Activated CD8-positive, alpha-beta memory T cell treated with anti-CD3 and anti-CD28 coated beads for 48 hours (primary cell): Measurements from ENCODE around the gene GPR155.
"Not testable (repeated sequence)": the region's sequence is repeated elsewhere in the genome, so short reads cannot be mapped to it uniquely, and the experiment has no call there.

ENCODE experiments used
- DNase-seq, 3 experiments: peaks; one replicate each; pipeline ENCODE4 v3.0.0-alpha.2; 2020; ENCODE audit warnings: low read depth in 2 of 3, low spot score in 2 of 3

The GPR155 gene

DNA sequence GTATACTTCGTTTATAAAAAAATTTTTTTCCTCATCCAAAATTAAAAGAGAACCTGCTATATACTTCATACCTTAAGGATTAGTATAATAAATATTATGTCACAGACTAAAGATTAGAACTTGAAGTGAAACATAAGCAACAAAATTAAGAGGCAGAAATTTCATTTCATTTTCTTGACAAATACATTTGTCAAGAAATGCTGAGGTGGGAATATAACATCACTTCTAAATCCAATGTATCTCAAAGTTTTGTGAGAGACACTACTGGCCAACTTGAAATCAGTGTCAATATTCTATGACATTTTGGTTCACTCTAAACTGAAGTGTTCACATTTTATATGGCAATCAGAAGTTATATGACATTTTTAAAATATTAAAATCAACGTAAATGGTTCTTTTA lies 47.5 kb downstream of the GPR155 start:
- no peak for DNase-seq

DNA sequence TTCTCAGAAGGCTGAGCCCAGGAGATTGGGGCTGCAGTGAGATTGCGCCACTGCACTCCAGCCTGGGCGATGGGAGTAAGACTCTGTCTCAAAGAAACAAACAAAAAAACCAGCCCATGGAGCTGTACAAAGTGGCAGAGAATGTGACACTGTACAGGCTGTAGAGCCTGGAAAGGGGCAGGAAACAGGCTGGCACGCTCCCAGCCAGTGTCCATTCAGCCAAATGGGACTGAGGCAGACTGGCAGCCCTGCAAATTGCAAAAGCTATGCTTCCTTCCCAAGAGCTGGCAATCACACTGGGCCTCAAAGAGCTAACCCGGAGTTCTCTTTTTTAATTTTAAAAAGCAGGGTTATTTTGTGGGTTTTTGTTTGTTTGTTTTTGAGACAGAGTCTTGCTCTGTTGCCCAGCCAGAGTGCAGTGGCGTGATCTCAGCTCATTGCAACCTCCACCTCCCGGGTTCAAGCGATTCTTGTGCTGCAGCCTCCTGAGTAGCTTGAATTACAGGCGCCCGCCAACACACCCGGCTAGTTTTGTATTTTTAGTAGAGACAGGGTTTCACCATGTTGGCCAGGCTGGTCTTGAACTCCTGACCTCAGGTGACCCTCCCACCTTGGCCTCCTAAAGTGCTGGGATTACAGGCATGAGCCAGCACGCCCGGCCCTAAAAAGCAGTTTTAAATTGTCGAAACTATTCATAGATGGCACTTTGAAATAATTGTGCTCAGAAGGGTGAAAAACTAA lies 48.5 kb downstream of the GPR155 start:
- DNase-seq: no peak

DNA sequence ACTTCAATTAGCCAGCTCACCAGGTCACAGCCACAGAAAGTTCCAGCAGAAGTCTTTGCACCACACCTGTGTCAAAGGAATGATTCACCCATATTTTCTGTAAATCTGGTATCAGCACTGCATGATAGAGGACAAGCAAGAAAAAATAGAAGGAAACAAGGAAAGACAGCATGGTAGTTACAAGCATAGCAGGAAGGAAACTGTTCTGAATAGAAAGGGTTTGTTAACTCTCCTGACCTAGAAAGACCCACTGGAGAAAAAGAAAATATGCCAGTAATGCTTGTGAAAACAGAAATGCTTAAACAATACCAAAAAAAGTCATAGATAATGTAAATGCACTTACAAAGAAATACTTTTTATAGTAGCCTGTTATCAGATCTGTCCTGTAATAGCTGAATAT lies 50.5 kb downstream of the GPR155 start:
- no peak for DNase-seq

DNA sequence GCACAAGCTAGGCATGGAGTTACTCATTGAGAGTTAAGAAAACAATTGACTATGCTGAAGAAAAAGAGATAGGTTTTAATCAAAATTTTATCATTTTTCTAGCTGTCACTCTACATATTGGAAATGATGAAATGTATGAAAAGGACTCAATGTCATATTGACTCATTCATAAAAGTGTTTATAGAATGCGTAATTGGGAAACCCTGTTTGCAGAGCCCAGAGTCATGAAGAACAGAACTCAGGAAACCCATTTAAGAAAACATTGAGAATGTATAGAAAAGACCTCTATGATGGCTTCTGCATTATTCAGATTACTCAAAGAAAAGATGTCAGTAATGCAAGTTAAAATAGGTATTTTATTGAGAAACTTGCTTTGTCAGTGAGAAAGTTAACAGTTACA lies 54.9 kb downstream of the GPR155 start:
- DNase-seq: no peak

DNA sequence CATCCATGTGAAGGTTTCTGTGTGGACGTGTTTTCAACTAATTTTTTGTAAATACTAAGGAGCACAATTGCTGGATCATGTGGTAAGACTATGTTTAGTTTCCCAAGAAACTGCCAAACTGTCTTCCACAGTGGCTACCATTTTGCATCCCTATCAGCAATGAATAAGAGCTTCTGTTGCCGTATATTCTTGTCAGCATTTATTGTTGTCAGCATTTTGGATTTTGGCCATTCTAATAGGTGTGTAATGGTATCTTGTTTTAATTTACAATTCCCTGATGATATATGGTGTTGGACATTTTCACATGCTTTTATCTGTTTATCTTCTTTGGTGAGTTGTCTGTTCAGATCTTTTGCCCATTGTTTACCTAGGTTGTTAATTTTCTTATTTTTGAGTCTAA lies 56.8 kb downstream of the GPR155 start:
- DNase-seq: no peak

DNA sequence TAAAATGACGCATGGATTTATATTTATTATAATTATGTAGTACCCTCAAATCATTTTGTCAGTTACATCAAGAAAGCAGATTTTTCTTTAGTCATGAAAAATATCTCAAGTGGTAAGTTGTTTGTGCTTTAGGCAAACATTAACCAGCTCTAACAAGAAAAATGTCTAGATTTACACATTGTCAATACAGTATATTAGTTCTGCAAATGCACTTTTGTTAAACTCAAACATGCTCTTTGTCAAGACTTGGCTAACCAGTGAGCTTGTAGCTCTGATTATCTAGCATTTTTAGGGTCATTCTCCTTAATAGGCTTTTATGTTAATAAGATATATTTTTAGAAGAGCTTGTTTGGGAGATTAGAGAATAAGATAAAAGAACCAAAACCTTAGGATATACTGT lies 58.6 kb downstream of the GPR155 start:
- no peak for DNase-seq

DNA sequence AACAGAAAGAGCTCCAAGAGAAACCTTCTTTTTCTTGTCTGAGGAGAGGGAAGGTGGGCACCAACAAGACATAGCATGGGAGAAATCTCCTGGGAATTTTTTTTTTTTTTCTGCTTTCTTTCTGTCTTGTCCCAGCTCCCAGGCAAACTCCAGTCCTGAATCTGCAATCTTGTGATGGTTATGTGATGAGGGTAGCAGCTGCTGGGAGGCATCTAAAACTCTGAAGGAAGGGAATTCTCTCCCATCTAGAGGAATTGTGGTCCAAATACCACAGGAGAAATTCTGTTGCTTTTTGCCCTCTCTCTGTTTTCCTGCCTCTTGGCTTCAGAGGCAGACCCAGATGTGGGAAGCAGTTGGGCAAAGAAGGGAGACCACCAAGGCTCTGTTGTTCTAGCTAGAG lies 74.6 kb downstream of the GPR155 start:
- DNase-seq: no peak

DNA sequence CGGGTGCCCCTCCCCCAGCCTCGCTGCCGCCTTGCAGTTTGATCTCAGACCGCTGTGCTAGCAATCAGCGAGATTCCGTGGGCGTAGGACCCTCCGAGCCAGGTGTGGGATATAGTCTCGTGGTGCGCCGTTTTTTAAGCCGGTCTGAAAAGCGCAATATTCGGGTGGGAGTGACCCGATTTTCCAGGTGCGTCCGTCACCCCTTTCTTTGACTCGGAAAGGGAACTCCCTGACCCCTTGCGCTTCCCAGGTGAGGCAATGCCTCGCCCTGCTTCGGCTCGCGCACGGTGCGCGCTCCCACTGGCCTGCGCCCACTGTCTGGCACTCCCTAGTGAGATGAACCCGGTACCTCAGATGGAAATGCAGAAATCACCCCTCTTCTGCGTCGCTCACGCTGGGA lies 76.8 kb downstream of the GPR155 start:
- DNase-seq: not testable (repeated sequence)

DNA sequence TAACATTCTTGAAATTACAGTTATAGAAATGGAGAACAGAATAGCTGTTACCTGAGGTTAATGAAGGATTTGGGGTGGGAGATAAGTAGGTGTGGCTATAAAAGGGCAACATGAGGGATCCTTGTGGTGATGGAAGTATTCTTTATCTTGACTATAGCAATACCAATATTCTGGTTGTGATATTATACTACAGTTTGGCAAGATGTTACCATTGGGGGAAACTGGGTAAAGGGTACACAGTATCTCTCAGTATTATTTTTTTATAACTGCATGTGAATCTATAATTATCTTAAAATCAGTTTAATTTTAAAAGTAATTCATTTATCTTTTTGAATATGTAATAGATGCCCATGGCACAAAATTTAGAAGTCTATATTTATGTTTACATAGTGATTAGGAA lies 83.2 kb downstream of the GPR155 start:
- no peak for DNase-seq

DNA sequence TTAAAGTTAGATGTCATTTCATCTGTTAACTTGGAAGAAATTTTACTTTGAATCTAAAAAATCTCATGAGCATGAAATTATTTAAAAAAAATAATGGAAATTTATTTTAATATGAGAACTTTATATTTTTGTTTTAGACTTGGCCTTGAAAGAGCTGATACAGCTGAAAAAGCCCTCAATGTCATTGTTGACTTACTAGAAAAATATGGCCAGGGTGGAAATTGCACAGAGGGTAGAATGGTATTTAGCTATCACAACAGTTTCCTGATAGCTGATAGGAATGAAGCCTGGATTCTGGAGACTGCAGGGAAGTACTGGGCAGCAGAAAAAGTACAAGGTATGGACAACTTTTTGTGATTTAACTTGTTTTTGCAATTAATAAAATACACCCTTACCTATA lies 86.0 kb downstream of the GPR155 start:
- no peak for DNase-seq

DNA sequence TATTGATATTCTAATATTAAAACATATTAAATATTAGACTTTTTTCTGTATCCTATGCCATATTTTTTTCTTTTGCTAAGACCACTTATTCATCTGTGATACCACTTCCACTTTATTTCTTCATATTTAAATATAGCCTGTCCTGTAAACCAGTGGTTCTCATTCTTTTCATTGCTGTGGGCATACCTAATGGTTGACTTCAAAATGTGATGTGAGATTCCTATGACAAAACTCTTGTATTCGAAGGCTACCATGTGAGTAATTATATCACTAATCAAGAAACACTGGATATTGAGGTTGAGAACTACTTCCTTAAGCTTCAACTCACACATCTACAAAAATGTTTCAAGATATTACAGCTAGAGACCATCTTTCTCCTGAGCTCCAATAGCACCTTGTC lies 87.7 kb downstream of the GPR155 start:
- no peak for DNase-seq

DNA sequence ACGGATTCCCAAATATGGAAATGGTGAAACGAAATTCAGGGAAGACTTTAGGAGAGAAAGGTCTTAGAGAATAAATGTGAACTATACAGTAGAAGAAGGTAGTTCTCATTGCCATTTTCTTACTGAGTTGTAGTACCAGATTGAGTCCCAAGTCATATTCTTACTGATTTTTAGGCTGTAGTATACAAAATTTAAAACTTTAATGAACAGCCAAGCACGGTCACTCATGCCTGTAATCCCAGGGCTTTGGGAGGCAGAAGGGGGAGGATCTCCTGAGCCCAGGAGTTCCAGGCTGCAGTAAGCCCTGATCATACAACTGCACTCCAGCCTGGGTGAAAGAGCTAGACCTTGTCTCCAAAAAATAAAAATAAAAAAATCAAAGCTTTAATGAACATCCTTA lies 89.1 kb downstream of the GPR155 start:
- no peak for DNase-seq

DNA sequence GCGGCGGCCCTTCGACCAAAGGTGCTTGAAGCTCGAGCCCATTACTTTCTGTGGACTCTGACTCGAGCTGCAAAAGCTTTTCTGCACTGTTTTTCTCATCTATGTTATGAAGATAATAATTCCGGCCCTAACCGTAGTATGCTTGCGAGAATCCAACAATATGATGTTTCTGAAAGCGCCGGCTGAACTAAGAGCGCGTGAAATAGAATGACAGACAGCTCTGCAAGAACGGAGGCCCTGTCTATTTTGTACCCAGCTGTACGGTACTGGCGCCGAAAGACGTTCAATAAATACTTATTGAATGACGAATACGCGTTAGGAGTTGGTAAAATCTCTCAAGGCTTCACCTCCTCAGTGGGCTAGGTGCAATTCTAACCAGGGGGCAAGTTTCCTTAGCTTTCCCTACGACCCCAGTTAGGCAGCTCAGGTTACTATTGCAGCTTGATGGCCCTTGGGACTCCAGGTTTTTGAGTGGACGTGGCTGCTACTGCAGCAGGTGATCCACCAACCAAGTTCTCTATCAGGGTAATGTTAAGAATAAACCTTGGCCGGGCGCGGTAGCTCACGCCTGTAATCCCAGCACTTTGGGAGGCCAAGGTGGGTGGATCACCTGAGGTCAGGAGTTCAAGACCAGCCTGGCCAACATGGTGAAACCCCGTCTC lies 90.7 kb downstream of the GPR155 start:
- no peak for DNase-seq

DNA sequence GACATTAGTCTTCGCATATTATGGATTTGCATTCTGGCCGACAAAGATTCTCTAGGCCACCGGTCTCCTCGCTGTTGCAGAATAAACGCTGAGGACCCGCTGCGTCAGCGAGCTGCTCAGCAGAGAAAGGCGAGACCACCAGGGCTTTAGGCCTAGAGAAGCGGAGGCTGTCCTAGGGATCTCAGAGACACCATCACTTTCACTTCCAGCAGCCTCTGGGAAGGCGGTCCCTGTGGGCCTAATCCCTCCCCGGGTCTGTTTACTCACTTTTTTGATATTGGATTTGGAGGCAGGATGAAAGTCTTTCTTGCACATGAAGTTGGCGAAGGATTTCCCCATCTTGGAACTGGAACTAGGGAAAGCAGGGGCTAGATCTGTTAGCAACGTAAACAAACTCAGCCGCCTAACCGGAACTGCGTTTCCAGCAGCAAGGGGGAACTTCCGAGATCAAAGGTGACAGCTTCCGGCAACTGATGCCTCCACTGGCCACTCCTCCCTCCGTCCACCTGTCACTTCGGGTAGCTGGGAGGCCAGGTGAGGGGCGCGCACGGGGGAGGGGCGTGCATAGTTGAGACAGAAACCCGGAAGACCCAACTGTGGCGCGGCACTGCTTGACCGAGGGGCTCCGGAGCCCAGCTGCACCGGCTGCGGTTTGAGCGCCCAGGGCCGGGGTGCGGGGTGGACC lies 91.4 kb downstream of the GPR155 start, which contains the start of gene SCRN3:
Gene SCRN3 (plus strand): TSS at position 447 of the 685 bp plus-strand sequence. CDS start 2,554 bp downstream, outside the sequence.
- peak; percentile 22 to 46 (median 45) for DNase-seq

DNA sequence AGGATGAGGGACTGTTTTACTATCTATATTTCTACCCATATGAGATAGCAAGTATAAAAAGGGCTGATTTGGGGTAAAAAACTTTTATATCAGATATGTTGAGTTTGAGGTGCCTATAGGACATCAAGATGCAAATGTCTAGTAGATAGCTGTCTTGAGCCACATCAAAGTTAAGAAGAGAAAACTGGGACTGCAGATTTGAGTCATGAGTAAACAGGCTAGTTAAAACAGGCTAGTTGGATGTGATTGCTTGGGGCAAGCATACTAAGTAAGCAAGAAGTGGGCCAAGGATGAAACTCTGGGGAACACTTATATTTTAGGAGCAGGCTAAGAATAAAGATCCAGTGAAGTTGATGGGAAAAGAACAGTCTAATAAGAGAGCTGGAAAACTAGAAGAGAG lies 94.1 kb downstream of the GPR155 start:
- DNase-seq: no peak

DNA sequence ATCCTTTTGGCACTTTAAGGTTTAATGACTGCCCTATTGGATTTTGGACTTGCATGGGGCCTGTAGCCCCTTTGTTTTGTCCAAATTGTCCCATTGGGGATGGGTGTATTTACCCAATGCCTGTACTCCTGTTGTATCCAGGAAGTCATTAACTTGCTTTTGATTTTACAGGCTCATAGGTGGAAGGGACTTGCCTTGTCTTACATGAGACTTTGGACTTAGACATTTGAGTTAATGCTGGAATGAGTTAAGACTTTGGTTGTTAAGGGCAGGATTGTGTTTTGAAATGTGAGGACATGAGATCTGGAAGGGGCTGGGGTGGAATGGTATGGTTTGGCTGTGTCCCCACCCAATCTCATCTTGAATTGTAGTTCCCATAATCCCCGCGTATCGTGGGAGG lies 96.5 kb downstream of the GPR155 start:
- DNase-seq: not testable (repeated sequence)

DNA sequence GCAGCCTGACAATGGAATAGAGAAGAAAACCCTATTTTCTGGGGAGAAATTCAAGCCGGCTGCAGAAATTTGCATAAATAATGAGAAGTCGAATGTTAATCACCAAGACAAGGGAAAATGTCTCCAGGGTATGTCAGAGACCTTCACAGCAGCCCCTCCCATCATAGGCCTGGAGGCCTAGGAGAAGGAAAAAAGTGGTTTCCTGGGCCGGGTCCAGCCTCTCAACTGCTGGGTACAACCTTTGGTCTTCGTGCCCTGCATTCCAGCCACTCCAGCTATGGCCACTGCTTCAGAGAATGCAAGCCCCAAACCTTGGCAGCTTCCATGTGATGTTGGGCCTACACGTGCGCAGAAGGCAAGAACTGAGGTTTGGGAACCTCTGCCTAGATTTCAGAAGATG lies 97.3 kb downstream of the GPR155 start:
- DNase-seq: no peak

DNA sequence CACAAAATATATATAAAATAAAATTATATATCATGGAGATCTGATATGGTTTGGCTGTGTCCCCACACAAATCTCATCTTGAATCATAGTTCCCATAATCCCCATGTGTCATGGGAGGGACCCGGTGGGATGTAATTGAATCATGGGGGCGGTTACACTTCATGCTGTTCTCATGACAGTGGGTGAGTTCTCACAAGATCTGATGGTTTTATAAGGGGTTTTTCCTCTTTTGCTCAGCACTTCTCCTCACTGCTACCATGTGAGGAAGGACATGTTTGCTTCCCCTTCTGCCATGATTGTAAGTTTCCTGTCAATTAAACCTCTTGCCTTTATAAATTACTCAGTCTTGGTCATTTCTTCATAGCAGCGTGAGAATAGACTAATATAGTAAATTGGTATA lies 98.1 kb downstream of the GPR155 start:
- not testable (repeated sequence) for DNase-seq

DNA sequence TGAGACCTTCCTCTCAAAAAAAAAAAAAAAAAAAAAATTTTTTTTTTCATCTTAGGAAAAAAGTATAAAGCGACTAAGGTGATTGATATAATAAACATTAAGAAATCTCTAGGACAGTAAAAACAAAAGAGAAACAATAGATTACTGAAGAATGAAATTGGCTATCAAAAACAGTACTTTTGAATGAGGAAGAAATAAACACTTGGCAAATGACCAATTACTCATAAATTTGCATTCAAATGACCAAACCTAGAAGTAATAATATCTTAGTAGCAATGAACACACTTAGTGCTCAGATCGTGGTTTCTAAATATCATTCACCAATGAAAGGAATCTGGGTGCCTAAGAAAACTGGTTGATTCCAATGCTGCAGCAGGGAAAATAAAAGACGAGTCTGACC lies 101.6 kb downstream of the GPR155 start:
- no peak for DNase-seq

DNA sequence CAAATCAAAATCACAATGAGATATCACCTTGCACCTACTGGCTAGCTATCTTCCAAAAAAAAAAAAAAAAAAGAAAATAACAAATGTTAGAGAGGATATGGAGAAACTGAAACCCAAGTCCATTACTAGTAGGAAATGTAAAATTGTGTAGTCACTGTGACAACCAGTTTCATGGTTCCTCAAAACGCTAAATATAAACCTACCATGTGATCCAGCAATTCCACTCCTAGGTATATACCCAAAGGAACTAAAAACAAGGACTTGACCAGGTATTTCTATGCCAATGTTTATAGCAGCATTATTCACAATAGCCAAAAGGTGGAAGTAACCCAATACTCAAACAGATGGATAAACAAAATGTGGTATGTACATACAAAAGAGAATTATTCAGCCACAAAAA lies 103.0 kb downstream of the GPR155 start:
- no peak for DNase-seq
